Sigmoid colon (tissue), 7 donors: ENCODE data around the gene PCBP3. TPM values are rescaled to one million over a fixed set of nuclear protein-coding genes. Genes with fewer than 3 reads are reported as not detected.
"Not testable (repeated sequence)": the region's sequence is repeated elsewhere in the genome, so short reads cannot be mapped to it uniquely, and the experiment has no call there.

Source experiments
- DNase-seq: peaks from one replicate; pipeline ENCODE4 v3.0.0-alpha.2; 2019
- H3K27ac ChIP-seq, 4 donors: fragments of 200-600 bp; sonication (generic); one replicate each; pipeline ENCODE4 v1.5.1; 2016 to 2019; ENCODE audit warnings: mild to moderate bottlenecking in 1 of 4
- H3K27me3 ChIP-seq, 3 donors: fragments of 200-600 bp; sonication (generic); one replicate each; pipeline ENCODE4 v1.5.1; 2019; ENCODE audit warnings: mild to moderate bottlenecking in 1 of 3
- H3K36me3 ChIP-seq, 4 donors: fragments of 200-600 bp; sonication (generic); one replicate each; pipeline ENCODE4 v1.5.1; 2016 to 2019
- H3K4me1 ChIP-seq, 4 donors: fragments of 200-600 bp; sonication (generic); one replicate each; pipeline ENCODE4 v1.5.1; 2017 to 2019
- H3K4me3 ChIP-seq, 4 donors: fragments of 200-600 bp; sonication (generic); one replicate each; pipeline ENCODE4 v1.5.1; 2017 to 2019; ENCODE audit warnings: mild to moderate bottlenecking in 2 of 4, moderate library complexity in 1 of 4
- H3K9me3 ChIP-seq, 4 donors: fragments of 200-600 bp in 3 of 4; sonication (generic) in 3 of 4; one replicate each; pipeline versions ENCODE4 v1.5.1 to v1.6.1; 2013 to 2019
- EP300 ChIP-seq, 4 donors: sonication (generic); formaldehyde crosslinking; IDR thresholded peaks; one replicate each; pipeline ENCODE4 v1.6.1; 2017; ENCODE audit warnings: antibody characterized with exemption in 4 of 4
- POLR2A ChIP-seq, 2 donors: fragments of 450-650 bp; IDR thresholded peaks; one replicate each; pipeline ENCODE4 v1.6.1; 2016; ENCODE audit warnings: antibody characterized with exemption in 2 of 2, mild to moderate bottlenecking in 2 of 2, moderate library complexity in 2 of 2
- POLR2AphosphoS5 ChIP-seq, 4 donors: sonication (generic); formaldehyde crosslinking; IDR thresholded peaks; one replicate each; pipeline ENCODE4 v1.6.1; 2017; ENCODE audit warnings: antibody characterized with exemption in 4 of 4
- WGBS, 2 donors: extraction: QIAGEN DNeasy Blood & Tissue Kit; methylation state at CpG; one replicate each; pipeline ENCODE4 v1.1.7; 2013; 5-methylcytosine and 5-hydroxymethylcytosine counted together
- intact Hi-C: fragments of 100-400 bp; cut with DNase I; formaldehyde crosslinking; loops from one replicate; pipeline ENCODE4 v1.15.1; 2023
- polyA plus RNA-seq, 3 donors: library from polyadenylated mRNA; stranded (reverse); fragments of 200-250 nt; gene quantifications; one replicate each; pipeline ENCODE4 v1.2.3, GENCODE V29; 2013
- total RNA-seq, 4 donors: library from RNA; depleted of rRNA; stranded (reverse); fragments of >200 nt; gene quantifications; one replicate each; pipeline ENCODE4 v1.1.0, GENCODE V29; 2016
- TF ChIP-seq, protein P1 (sequence below), 4 experiments: fragments of 450-650 bp in 3 of 4; fragments of 200-600 bp in 1 of 4; IDR thresholded peaks; one replicate each; pipeline ENCODE4 v1.5.1; 2016 to 2019; ENCODE audit warnings: antibody characterized with exemption in 4 of 4, mild to moderate bottlenecking in 3 of 4, moderate library complexity in 2 of 4
- donor health status: healthy with polysubstance abuse.
- donor health status: Bipolar disorder and iron deficiency.
- donor health status: healthy.

The PCBP3 gene
- total and polyA plus RNA-seq, 7 donors: 1.2 to 21.3 (median 8.2) TPM

DNA sequence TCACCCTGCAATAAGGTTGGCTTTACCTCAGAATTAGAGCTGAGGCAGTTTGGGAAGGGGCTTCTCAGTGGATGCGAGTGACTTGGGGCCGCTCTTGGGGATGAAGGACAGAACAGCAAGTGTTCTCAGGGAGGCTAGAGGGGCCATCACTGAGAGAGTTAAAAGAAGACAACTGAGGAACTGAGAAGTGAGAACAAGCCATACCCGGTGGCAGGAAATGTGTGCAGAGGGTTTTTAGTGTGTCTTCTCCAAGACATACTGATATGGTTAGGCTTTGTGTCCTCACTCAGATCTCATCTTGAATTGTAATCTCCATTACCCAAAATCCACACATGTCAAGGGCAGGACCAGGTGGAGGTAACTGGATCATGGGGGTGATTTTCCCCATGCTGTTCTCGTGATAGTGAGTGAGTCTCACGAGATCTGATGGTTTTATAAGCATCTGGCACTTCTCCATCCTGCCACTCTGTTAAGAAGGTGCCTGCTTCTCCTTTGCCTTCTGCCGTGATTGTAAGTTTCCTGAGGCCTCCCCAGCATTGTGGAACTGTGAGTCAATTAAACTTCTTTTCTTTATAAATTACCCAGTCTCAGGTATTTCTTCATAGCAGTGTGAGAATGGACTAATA lies 75.8 kb downstream of the PCBP3 start:
- WGBS, 2 donors: 71 to 85% methylated on average over 6 of the region's 6 CpGs
- intact Hi-C loops: no loop called here
- no peaks in the 10 kb centered on the region for H3K27me3 ChIP-seq
- peaks cover 0 to 3% (median 0%) of the 10 kb centered on the region in 4 donors for H3K4me1 ChIP-seq
- TF ChIP-seq POLR2AphosphoS5 (IDR thresholded peaks at IDR 0.05) (no peak), EP300 (IDR thresholded peaks at IDR 0.05) (no peak), POLR2A (IDR thresholded peaks at IDR 0.05) (no peak)
- TF ChIP-seq, protein P1, sequence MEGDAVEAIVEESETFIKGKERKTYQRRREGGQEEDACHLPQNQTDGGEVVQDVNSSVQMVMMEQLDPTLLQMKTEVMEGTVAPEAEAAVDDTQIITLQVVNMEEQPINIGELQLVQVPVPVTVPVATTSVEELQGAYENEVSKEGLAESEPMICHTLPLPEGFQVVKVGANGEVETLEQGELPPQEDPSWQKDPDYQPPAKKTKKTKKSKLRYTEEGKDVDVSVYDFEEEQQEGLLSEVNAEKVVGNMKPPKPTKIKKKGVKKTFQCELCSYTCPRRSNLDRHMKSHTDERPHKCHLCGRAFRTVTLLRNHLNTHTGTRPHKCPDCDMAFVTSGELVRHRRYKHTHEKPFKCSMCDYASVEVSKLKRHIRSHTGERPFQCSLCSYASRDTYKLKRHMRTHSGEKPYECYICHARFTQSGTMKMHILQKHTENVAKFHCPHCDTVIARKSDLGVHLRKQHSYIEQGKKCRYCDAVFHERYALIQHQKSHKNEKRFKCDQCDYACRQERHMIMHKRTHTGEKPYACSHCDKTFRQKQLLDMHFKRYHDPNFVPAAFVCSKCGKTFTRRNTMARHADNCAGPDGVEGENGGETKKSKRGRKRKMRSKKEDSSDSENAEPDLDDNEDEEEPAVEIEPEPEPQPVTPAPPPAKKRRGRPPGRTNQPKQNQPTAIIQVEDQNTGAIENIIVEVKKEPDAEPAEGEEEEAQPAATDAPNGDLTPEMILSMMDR (IDR thresholded peaks at IDR 0.05): no peak
- H3K9me3 ChIP-seq: no peaks in the 10 kb centered on the region
- no peak overlapping the region for H3K27ac ChIP-seq
- H3K4me3 ChIP-seq: no peak overlapping the region
- DNase-seq: no peak
- no peaks in the 10 kb centered on the region for H3K36me3 ChIP-seq

DNA sequence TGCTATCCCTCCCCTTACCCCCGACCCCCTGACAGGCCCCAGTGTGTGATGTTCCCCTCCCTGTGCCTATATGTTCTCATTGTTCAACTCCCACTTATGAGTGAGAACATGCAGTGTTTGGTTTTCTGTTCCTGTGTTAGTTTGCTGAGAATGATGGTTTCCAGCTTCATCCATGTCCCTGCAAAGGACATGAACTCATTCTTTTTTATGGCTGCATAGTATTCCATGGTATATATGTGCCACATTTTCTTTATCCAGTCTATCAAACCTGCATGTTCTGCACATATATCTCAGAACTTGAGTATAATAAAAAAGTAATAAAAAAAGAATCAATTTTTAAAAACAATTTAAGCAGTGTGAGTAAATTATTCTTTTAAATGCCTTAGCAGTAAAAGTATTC lies 76.7 kb downstream of the PCBP3 start:
- H3K27ac ChIP-seq, H3K36me3 ChIP-seq, H3K4me3 ChIP-seq, intact Hi-C loops, H3K27me3 ChIP-seq, H3K9me3 ChIP-seq, DNase-seq: not testable (repeated sequence)
- H3K4me1 ChIP-seq: peaks cover 0 to 11% (median 0%) of the 10 kb centered on the region in 4 donors
- 32 to 63% methylated on average over 1 of the region's 1 CpG for WGBS, 2 donors

DNA sequence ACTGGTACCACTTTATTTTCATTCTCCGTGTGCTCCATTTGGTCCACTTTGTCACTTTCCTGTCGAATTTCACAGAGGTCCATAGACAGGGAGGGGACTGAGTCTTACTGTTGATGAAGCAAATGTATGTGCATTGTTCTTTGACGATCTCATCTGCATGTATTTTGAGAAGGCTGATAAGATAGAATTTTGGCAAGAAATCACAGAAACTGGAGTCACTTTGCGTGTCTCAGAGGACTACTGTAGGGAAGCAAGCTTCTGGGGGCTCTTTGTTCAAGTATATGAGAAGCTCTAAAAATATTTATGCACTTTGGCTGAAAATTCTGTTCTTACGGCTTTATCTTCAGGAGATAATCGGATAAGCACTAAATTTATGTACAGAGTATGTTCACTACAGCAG lies 78.1 kb downstream of the PCBP3 start:
- WGBS, 2 donors: 77 to 83% methylated on average over 6 of the region's 6 CpGs
- intact Hi-C loops: no loop called here
- Histone ChIP-seq H3K36me3 (no peaks in the 10 kb centered on the region), H3K9me3 (no peaks in the 10 kb centered on the region), H3K4me3 (no peak overlapping the region), H3K27ac (no peak overlapping the region), H3K27me3 (no peaks in the 10 kb centered on the region), H3K4me1 (peaks cover 0 to 11% (median 0%) of the 10 kb centered on the region in 4 donors)
- no peak for DNase-seq
- TF ChIP-seq POLR2AphosphoS5 (IDR thresholded peaks at IDR 0.05): no peak
- TF ChIP-seq, protein P1 (IDR thresholded peaks at IDR 0.05): no peak

DNA sequence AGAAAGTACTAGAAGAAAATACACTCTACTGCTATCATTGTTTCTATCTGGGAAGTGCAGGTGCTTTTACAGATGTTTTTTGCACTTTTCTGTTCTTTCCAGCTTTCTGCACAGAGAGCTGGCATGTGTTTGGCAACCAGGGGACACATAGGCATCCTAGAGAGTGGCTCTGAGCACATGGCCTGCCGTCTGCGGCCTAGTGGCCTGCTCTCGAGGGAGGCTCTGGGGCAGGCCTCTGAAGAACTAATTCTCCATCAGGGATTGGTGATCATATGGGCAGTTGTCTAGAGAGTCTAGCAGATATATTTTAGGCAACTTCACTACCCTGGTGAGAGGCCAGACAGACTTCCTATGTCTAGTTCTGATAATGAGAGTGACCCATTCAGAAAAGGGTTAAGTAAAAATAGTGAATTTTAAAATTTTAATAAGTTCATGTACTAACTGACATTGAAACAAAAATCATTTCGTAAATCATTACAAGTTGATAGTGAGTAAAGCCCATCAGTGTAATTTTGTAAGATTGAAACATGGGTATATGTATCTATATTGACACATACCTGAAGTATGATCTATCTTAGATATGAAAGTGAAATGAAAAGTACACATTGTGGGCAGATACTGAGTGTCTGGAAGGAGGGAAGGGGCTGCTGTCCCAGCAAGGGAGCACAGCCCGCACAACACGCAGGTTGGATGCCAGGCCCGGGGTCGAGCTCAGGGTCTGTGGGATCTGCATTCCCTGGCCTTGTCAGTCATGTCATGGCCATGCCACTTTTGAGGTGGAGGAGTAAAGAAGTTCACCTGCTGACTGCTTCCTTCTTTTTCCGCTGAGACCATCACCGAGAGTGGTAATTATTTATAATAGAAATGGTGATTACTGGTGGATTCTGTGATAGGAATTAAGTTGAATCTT lies 79.8 kb downstream of the PCBP3 start:
- Histone ChIP-seq H3K4me1 (peaks cover 0 to 11% (median 0%) of the 10 kb centered on the region in 4 donors), H3K27me3 (no peaks in the 10 kb centered on the region), H3K9me3 (no peaks in the 10 kb centered on the region), H3K4me3 (no peak overlapping the region), H3K27ac (no peak overlapping the region), H3K36me3 (no peaks in the 10 kb centered on the region)
- DNase-seq: no peak
- intact Hi-C loops: no loop called here
- 90 to 92% methylated on average over 10 of the region's 10 CpGs for WGBS, 2 donors
- TF ChIP-seq, protein P1 (IDR thresholded peaks at IDR 0.05): no peak
- TF ChIP-seq POLR2A (IDR thresholded peaks at IDR 0.05) (no peak), POLR2AphosphoS5 (IDR thresholded peaks at IDR 0.05) (no peak), EP300 (IDR thresholded peaks at IDR 0.05) (no peak)

DNA sequence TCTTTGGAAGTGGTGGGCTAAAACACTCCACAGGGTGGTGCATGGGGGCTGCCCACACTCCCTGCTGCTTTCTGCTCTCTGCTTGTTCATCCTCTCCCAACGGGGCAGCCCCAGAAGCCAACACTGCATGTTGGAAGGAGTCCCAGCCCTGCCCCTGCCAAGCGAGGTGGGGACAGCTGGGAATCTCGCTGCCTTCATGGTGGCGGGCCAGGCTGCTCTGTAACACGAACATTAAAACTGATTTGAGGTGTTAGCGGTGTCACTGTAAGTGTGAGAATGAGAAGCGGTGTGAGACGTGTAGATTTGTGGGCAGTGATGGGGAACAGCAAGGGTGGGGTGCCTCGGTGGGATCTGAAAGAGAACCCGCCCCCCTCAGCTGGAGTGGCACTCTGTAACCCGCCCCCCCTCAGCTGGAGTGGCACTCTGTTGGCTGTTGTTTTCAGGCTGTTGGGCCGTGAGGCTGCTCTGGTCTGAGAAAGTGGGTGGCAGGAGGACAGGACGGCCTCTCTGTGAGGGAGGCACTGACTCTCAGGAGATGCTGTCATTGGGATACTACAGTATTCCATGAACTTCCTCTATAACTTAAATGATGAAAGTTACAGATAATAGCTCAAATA lies 80.9 kb downstream of the PCBP3 start:
- TF ChIP-seq, protein P1 (IDR thresholded peaks at IDR 0.05): no peak
- TF ChIP-seq POLR2A (IDR thresholded peaks at IDR 0.05): no peak
- no peak for TF ChIP-seq EP300 (IDR thresholded peaks at IDR 0.05)
- TF ChIP-seq POLR2AphosphoS5 (IDR thresholded peaks at IDR 0.05): no peak
- no peak overlapping the region for H3K4me3 ChIP-seq
- intact Hi-C loops: no loop called here
- DNase-seq: no peak
- WGBS, 2 donors: 72 to 73% methylated on average over 13 of the region's 13 CpGs
- peaks cover 0 to 11% (median 0%) of the 10 kb centered on the region in 4 donors for H3K4me1 ChIP-seq
- no peaks in the 10 kb centered on the region for H3K27me3 ChIP-seq
- no peak overlapping the region for H3K27ac ChIP-seq
- no peaks in the 10 kb centered on the region for H3K36me3 ChIP-seq
- H3K9me3 ChIP-seq: no peaks in the 10 kb centered on the region
